ENCODE measurements around the gene IFNLR1. TPM values are rescaled to one million over a fixed set of nuclear protein-coding genes. Genes with fewer than 3 reads are reported as not detected.

IFNLR1 gene
- polyA plus RNA-seq, 3 donors: not detected

GRCh38 chr1:24125456-24125855, 61.6 kb downstream of the IFNLR1 start:
- Histone ChIP-seq H4K20me1 (ENCODE audit: insufficient read depth, low read length) (no peaks in the 10 kb centered on the region), H3K27me3 (ENCODE audit: control insufficient read depth in 2 of 2, insufficient read depth in 2 of 2, low read length in 2 of 2) (no peaks in the 10 kb centered on the region), H3K36me3 (replicated peaks in 1 of 2; ENCODE audit: control insufficient read depth in 1 of 2, insufficient read depth in 2 of 2, low read length in 2 of 2) (no peaks in the 10 kb centered on the region), H2AFZ (ENCODE audit: insufficient read depth, low read depth, low read length, poor library complexity, severe bottlenecking) (no peak overlapping the region), H3K9me3 (replicated peaks in 1 of 2; ENCODE audit: control insufficient read depth in 1 of 2, insufficient read depth in 1 of 2, low read length in 2 of 2) (peaks cover 7 to 8% of the 10 kb centered on the region in 2 donors), H3K4me1 (ENCODE audit: control insufficient read depth in 1 of 2, insufficient read depth in 2 of 2, low read length in 2 of 2) (no peaks in the 10 kb centered on the region), H3K9ac (ENCODE audit: insufficient read depth, low read length, poor library complexity, severe bottlenecking) (no peak overlapping the region), H3K79me2 (ENCODE audit: insufficient read depth, low read length) (no peaks in the 10 kb centered on the region), H3K4me2 (replicated peaks; ENCODE audit: extremely low read depth, low read length, poor library complexity, severe bottlenecking) (no peak overlapping the region), H3K27ac (ENCODE audit: low read depth in 1 of 2, low read length in 2 of 2) (no peak overlapping the region), H3K4me3 (replicated peaks in 1 of 3; ENCODE audit: low read depth in 2 of 3, low read length in 3 of 3) (no peak overlapping the region)
- DNase-seq: no peak
- no CpG with 5 or more reads among the region's 4 CpGs for WGBS (ENCODE audit: insufficient coverage)
- Mint-ChIP-seq H3K27me3 (ENCODE audit: low read depth in 3 of 3) (peaks cover 3 to 15% (median 6%) of the 10 kb centered on the region in 3 donors), H3K4me3 (no peak overlapping the region), H3K9me3 (peaks cover 8 to 15% (median 12%) of the 10 kb centered on the region in 7 donors), H3K36me3 (no peaks in the 10 kb centered on the region), H3K27ac (no peak overlapping the region), H3K4me1 (no peaks in the 10 kb centered on the region)
- intact Hi-C loops (cut with micrococcal nuclease): no loop called here
- no peak for TF ChIP-seq CTCF (IDR thresholded peaks at IDR 0.05)

DNA sequence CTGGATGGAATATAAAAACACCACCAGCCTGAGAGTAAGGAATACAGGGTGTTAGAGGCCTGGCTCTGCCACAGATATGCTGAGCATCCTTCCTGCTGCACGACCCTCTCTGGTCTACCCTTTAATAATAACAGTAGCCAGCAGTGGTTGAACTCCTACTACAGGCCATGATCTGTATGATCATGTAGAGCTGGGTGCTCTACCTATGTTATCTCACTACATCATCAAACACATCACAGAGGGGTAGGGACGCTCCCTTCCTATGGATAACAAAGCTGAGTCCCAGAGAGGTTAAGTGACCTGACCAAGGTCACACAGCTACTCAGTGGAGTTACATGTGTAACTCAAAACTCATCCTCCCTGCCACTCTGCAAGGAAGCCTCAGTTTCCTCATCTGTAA, 62.1 kb downstream of the IFNLR1 start:
- intact Hi-C loops (cut with micrococcal nuclease): no loop called here
- peaks cover 3% of the 10 kb centered on the region in 2 donors for H3K9me3 ChIP-seq (replicated peaks in 1 of 2; ENCODE audit: control insufficient read depth in 1 of 2, insufficient read depth in 1 of 2, low read length in 2 of 2)
- TF ChIP-seq CTCF (IDR thresholded peaks at IDR 0.05): no peak
- no peaks in the 10 kb centered on the region for H3K79me2 ChIP-seq (ENCODE audit: insufficient read depth, low read length)
- no peaks in the 10 kb centered on the region for H3K4me1 Mint-ChIP-seq
- H3K9me3 Mint-ChIP-seq: peaks cover 3 to 10% (median 8%) of the 10 kb centered on the region in 7 donors
- H3K27me3 ChIP-seq (ENCODE audit: control insufficient read depth in 2 of 2, insufficient read depth in 2 of 2, low read length in 2 of 2): no peaks in the 10 kb centered on the region
- H4K20me1 ChIP-seq (ENCODE audit: insufficient read depth, low read length): no peaks in the 10 kb centered on the region
- no peak for DNase-seq
- H3K9ac ChIP-seq (ENCODE audit: insufficient read depth, low read length, poor library complexity, severe bottlenecking): no peak overlapping the region
- H3K27ac Mint-ChIP-seq: no peak overlapping the region
- no peak overlapping the region for H3K4me3 Mint-ChIP-seq
- peaks cover 2 to 15% (median 8%) of the 10 kb centered on the region in 3 donors for H3K27me3 Mint-ChIP-seq (ENCODE audit: low read depth in 3 of 3)
- no peaks in the 10 kb centered on the region for H3K36me3 ChIP-seq (replicated peaks in 1 of 2; ENCODE audit: control insufficient read depth in 1 of 2, insufficient read depth in 2 of 2, low read length in 2 of 2)
- no peaks in the 10 kb centered on the region for H3K4me1 ChIP-seq (ENCODE audit: control insufficient read depth in 1 of 2, insufficient read depth in 2 of 2, low read length in 2 of 2)
- H3K4me3 ChIP-seq (replicated peaks in 1 of 3; ENCODE audit: low read depth in 2 of 3, low read length in 3 of 3): no peak overlapping the region
- WGBS (ENCODE audit: insufficient coverage): no CpG with 5 or more reads among the region's 2 CpGs
- no peaks in the 10 kb centered on the region for H3K36me3 Mint-ChIP-seq
- no peak overlapping the region for H3K27ac ChIP-seq (ENCODE audit: low read depth in 1 of 2, low read length in 2 of 2)
- H3K4me2 ChIP-seq (replicated peaks; ENCODE audit: extremely low read depth, low read length, poor library complexity, severe bottlenecking): no peak overlapping the region
- no peak overlapping the region for H2AFZ ChIP-seq (ENCODE audit: insufficient read depth, low read depth, low read length, poor library complexity, severe bottlenecking)

All from CD14-positive monocyte (primary cell).